GM19351 (cell line): ENCODE data around the gene SYT7.

Source experiments
- ATAC-seq: cut with Tn5 transposase; IDR thresholded peaks from one replicate; pipeline ENCODE4 v1.9.1; 2021; ENCODE audit warnings: mild to moderate bottlenecking, moderate library complexity; ENCODE audit not compliant: unreplicated experiment

SYT7 gene

GRCh38 chr11:61609000-61609979 is 28.4 kb upstream of the SYT7 start:
- no peak for ATAC-seq

GRCh38 chr11:61607920-61608599 is 27.2 kb upstream of the SYT7 start:
- no peak for ATAC-seq

GRCh38 chr11:61607426-61607825 is 26.6 kb upstream of the SYT7 start:
- no peak for ATAC-seq

DNA sequence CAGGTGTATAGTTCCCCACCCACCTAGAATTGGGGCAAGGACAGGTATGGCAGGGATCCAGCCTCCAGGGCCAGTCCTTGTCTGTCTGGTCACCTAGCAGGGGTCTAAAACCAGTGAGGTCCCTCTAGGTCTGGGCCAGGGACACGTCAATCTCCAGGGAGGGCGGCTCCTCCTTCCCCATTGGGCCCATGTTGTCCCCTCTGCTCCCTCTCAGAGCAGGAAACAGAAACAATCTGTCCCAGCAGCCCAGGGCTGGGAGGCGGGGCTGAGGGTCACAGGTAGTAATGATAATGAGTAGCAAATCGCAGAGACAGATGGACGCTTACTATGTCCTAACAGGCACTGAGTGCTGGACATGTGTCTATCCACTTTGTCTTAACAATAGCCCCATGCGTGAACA is 22.8 kb upstream of the SYT7 start:
- no peak for ATAC-seq

DNA sequence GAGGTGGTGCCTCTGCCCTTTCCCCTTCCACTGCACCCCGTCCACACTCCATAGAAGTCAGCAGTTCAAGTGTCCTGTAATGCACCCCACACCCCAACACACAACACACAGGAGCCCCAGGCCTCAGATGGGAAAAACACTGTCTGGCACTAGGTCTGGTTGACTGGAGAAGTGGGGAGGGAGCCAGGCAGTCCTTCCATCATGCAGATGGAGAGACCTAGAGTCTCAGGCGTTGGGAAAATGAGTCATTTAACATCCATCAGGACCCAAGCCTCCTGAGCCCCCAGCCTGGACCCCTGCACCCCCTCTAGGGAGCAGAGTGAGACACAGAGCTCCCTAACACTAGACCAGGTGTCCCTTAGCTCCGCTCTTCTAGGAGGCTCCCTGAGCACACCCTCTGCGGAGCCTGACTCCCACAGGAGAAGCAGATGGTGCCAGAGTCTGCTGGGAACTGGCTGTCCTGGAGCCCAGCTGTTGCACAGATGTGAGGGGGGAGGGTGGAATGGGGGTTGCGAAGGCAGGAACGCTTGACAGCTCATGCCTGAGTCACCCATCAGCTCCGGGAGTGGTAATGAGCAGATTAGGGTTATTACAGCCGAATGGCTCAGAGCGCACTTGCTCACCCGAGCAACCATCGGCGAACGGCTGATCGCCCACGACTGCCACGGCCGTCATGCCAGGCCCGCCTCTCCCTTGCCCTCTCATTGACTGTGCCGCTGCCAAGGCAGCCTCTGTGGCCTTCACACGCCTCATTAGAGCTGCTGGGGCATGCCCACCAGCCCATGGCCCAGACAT is 22.1 kb upstream of the SYT7 start:
- ATAC-seq = no peak

DNA sequence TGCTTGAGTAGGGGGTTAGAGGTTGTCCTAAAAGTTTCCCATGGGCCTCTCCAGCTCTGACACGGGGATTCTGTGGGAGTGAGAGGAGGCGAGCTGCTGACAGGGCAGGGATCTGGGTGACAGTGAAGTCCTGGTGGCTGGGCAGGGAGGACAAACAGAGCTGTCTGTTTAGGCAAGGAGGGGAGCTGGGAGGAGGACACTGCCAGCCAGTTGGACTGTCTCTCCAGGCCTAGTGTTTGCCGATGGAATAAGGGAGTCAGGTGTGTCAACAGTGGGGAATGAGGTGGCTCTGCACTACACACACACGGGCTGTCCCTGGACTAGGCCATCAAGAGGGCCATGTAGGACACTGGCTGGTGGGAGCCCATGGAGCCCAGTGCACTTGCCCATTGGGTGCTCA is 20.6 kb upstream of the SYT7 start:
- ATAC-seq = no peak

GRCh38 chr11:61599968-61600710 is 19.3 kb upstream of the SYT7 start:
- ATAC-seq = no peak

DNA sequence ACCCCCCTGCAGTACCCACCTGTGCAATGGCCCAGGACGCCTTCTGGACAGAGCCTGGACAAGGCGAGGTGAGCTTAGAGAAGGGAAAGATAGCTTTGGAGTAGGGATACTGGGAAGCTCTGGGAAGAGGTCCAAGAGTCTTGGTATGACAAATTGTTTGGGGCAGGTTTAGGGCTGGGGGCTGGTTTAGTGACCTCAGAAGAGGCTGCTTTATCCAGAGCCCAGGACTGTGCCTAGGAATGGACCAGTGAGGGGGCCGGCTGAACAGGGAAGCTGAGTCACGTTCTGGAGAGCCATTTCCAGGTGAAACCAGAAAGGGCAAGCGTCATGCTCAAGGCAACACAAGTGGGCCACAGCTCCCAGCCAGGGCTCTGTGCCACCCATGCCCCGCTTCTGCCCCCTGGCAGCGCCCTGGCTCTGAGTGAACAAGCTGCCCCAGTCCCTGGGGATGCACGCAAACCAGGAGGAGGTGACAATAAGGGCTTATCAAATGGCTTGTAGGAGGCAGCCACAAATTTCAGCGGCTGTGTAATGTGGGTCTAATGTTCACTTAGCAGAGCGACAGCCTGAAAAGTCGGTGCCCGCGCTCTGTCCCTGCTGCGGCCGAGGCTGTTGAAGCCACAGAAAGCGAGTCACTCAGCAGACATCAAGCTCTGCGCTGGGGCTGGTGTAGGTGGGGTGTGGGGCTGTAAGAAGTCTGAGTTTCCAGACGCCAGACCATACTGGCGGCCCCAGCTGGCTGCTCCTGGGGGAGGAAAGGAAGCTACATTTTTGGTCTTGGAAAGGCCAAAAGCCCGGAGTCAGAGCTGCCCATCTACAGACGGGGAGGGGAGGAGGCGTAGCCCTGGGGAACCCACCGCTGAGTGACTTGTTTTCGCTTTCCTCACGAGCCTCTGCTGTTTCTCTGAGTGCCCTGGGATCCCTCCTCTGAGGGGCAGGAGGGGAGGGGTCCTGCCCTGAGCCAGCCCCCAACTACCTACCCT is 18.3 kb upstream of the SYT7 start:
- no peak for ATAC-seq

DNA sequence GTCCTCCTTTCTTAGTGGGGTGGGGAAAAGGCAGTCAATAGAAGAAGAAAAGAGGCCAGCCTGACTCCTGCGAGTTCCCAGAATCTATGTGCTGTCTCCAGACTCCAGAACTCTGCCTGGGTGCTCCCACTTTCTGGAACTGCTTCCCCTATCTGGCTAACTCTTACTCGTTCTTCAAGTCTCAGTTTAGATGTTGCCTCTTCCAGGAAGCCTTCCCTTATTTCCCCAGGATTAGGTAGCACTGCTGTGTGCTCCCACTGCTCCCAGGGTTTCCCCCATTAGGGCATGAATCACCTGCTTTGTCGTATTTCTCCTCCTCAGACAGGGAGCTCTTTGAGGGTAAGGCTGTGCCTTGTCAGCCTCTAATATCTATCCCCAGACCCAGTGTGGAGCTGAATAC is 17.5 kb upstream of the SYT7 start:
- ATAC-seq = no peak

- no peak for ATAC-seq
Measured at GRCh38 chr11:61596990-61597389, 16.1 kb upstream of the SYT7 start.

GRCh38 chr11:61596542-61596941 is 15.7 kb upstream of the SYT7 start:
- no peak for ATAC-seq

DNA sequence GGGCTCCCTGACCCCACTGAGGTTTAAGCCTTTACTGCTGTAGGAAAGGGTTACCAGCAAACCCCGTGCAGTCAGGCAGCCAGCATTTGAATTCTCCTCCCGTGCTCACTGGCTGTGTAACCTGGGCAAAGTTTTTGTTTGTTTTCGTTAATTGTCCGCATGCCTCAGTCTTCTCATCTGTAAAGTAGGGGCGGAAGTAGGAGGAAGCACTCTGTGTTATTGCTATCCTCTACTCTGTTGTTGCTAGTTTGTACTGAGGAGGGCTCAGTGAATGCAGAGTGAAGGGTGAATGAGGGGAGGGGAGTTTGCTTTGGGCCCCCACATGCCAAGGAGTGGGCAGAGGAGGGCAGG is 14.0 kb upstream of the SYT7 start:
- no peak for ATAC-seq

DNA sequence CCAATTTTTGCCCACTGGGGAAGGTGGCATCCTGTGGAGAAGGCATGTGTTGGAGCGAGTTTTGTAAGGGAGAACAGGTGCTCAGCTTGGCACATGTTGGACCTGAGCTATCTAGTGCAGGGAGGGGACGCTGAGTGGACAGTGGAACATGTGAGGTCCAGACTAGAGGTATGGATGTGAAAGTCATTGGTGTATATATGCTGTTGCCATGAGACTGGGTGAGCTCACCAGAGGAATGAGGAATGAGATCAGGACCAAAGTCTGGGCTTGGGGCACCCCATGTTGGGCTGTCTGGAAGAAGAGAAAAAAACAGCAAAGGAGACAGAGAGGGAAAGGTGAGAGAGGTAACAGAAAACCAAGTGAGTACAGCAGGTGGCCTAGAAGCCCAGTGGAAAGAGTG is 12.3 kb upstream of the SYT7 start:
- no peak for ATAC-seq

DNA sequence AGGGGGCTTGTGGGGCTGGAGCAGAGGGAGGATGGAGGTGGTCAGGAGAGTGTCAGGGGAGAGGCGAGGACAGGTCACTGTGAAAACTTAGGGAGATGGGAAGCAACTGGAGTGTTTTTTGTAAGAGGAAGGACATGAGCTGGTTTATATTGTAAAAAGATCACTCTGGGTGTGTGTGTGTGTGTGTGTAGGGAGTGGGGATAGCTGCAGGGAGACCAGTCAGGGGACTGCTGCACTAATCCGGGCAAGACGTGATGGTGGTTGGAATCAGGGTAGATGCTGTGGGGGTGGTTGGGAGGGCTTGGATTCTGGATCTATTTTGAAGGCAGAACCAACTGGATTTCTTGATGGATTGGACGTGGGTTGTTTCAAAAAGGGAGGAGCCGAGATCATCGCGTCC is 11.3 kb upstream of the SYT7 start:
- ATAC-seq = no peak

DNA sequence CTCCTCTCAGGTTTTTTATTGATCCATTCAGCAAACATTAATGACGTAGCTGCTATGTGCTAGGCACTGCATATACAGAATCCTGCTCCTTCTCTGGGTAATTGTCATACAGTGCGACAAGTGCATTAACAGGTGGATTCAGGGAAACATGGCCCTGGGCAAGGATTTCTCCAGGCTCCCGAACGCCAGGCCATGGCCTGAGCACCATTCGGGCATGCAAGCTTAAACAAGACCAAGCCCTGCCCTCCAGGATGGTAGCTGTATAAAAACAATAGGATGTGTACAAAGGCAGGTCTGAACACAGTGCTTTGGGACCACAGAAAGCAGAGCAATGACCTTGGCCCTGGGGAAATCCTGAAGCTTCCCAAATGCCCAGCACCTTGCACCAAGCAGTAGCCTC is 9.1 kb upstream of the SYT7 start:
- ATAC-seq = no peak

GRCh38 chr11:61588728-61589191 is 7.9 kb upstream of the SYT7 start:
- no peak for ATAC-seq

- no peak for ATAC-seq
Measured at GRCh38 chr11:61587951-61588727, 7.3 kb upstream of the SYT7 start.

- ATAC-seq = no peak
Measured at GRCh38 chr11:61587541-61587941, 6.7 kb upstream of the SYT7 start.
